Lung microvascular endothelial cell (primary cell): Measurements from ENCODE around the gene CABP2. TPM values are rescaled to one million over a fixed set of nuclear protein-coding genes. Genes with fewer than 3 reads are reported as not detected.

Experiments
- DNase-seq, 2 donors: peaks; one replicate each; pipeline versions ENCODE4 v3.0.0 to v3.0.0-alpha.2; 2010; ENCODE audit warnings: low read depth in 2 of 2
- total RNA-seq: library from RNA; depleted of rRNA; stranded (reverse); fragments of >200 nt; gene quantifications from 2 replicates; pipeline ENCODE4 v1.2.1, GENCODE V29; 2014

CABP2 gene
- total RNA-seq, 1 donor from 2014 or later: not detected

DNA sequence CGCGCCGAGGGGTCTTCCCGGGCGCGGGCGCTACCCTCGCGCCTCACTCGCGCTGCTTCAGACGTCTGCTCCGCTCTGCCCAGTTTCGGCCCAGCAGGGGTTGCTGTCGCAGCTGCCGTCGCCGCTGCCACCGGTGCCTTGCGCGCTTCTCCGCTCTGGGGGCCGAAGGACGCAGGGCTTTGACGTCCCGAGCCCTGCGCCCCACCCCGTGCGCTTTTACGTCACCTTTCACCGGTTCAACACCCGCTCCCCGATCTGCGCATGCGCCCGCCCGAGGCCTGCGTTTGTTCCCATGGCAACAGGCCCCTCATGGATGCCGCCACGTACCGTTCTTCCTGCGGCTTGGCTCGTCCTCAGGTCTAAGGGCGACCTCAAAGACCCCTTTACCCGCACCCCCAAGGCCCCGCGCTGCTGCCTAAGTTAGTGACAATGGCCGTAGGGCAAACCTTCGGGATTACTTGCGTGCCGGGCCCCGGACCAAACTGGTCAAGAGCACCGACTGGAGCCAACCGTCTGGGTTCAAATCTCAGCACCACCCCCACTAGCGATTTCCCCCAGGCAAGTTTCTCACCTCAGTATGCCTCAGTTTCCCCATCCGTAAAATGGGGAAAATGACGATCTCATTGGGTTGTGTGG is 14.6 kb downstream of the CABP2 start:
- DNase-seq: peak; percentile 97 to 98

- DNase-seq: peak; percentile 100
Observed at GRCh38 chr11:67507864-67508485, 15.3 kb downstream of the CABP2 start, which contains the start of gene CDK2AP2. Gene CDK2AP2 (minus strand): TSS chr11:67508162. CDS start chr11:67508082, 80 bp downstream.

GRCh38 chr11:67507242-67507863 is 15.9 kb downstream of the CABP2 start:
- peak in 1 of 2 donors; percentile 84 for DNase-seq

DNA sequence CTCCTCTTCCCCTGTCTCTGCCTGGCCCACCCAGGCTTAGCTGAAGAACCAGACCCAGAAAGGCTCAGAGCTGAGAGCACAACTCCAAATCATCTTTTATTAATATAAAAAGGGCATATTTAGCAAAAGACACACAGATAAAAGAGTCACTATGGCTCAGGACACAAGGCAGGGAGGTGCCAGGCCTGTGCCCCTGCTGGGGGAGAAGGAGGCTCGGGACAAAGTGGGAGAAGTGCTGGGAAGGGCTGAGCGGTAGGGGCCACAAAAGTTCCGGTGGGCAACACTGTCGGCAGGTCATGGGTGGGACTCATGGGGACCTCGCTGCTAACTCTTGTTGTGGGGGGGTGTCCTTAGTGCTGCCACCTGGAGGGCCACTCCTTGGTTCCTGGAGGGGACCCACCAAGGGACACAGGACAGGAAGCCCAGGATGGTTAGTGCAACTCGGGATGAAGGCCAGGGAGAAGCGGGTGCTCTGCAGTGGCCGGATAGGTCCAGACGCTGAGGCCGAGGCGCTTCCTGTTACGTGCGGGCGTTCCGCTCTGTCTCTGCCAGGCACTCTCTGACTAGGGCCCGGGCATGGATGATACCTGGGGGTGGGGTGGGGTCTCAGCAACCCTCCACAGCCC is 16.7 kb downstream of the CABP2 start:
- no peak for DNase-seq

DNA sequence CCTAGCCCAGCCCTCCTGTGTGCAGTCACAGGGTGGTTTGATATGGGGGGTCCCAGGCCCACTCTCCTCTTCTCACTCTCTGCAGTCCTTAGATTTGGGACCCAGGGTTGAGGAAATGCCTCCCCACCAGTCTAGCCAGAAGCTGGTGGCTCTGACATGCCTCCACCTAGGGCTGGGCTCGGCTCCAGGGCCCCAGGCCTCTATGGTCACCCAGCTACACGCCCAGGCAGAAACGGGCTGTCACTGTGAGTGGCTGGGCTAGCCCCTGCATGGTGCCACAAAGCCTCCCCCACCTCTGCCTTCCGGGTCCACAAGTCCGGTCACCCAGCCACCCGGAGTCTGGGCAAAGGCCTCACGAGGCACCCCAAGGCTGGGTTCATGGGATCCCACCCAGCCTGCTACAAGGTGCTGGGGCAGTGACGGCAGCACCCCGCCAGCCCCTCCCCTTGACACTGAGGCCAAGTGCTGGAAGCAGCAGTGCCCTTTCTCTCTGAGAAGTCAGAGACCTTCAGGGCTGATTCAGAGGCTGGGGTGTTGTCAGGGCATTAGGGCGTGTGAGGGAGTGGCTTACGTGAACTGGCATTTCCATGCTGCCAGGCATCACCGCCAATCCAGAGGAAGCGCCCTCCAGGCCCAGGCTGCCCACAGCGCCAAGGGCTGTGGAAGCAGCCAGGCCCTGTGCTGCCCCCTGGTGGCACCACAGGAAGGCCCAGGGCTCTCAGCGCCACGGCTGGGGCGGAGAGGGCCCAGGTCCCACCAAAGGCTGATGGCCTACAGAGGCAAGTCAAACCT is 17.4 kb downstream of the CABP2 start:
- DNase-seq: peak; percentile 87 to 89

DNA sequence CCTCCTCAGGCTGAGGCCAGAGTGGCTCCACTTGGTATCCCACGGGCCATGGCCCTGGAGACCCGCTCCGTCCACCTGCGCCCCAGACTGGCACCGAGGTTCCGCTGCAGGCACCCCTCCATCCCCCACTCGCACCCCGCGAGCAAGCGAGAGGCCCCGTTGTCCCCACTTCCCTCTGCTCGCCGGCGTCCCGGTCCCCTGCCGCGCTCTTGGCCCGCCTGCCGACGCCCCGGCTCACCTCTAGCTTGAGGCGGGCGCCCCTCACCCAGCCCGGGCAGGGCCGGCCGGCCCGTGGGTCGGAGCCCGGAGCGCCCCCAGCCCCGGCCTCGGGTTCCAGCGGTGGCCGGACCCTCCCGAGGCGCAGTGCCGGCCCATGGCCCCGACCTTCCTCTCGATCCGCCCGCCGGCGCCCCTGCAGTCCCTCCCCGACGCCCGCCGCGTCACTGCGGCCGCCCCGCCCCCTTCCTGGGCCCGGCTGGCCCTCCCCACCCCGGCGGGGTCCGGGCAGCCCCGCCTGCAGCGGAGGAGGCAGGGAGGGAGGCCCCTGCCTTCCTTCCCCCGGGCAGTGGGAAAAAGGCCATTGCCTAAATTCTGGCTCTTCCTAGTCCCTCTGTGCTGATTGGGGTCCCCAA is 18.2 kb downstream of the CABP2 start, which contains the start of gene PITPNM1:
TSS of gene PITPNM1 (minus strand) at position 414 of the 632 bp plus-strand sequence. CDS start 1,183 bp downstream, outside the sequence.
- DNase-seq: peak; percentile 10 to 12

DNA sequence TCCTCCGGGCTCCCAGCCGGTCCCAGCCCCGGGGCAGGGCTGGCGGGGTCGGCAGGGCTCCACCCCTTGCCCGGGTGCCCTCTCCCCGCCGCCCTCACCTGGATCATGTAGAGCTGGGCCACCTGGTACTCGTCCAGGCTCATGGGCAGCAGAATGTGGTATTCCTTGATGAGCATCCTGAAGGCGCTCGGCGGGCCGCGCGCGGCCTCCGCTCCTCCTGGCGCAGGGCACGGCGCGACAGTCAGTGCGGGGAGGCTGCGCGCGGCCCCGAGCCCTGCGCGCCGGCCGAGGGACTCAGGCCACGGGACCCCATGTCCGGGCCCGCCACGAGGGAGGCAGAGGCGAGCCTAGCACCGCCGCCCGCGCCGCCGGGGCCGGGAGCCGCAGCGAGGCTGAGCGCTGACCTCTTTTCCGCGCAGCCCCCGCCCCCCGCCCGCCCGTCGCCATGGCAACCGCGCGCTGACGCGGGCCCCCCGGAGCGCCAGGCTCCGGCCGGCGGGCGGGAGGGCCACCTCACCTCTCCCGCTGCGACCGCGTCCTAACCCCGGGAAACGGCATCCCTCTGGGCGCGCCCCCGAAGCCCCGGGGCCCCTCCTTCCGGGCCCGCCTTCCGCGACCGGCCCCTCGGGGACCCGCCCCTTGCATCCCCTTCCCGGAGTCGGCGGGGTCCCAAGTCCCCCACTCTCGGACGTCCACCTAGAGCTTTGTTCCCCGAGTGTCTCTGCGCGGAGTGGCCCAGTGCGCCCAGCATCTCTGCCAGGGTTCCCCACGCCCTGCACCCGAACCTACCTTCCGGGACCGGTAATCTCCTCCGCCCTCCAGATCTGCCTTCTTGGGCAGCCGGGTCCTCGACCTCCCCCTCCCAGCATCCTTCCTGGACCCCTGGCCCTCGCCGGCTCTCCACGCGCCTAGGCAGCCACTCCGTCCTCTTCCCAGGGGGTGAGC is 19.0 kb downstream of the CABP2 start:
- DNase-seq: peak; percentile 12 to 48

- no peak for DNase-seq
Observed at GRCh38 chr11:67503119-67504004, 19.9 kb downstream of the CABP2 start.

DNA sequence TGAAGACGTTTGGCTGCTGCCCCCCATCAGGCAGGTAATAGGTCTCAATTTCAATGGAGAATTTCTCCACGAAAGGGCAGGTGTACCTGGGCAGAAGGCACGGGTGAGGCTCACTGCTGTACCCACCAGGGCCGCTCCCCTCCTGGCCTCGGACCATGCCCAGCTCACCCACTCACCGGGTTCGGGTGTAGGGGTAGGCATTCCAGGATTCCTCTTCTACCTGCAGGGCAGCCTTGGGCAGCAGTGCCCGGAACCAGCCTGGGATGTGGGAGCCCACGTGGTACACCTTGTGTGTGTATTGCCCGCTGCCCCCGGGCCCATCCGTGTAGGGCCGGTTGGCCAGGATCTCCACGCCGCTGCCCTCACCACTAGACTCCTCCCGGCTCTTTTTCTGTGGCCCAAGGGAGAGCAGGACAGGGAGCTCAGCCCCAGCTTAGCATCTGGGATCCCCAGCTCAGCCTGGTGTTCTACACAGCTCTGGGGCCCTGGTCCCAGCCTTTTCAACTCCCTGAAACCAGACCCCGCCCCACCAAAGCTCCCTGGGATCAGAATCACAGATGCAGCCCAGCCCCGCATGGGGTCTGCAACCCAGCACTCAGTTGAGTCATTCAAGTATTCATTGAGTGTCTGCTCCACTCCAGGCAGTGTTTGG is 20.8 kb downstream of the CABP2 start:
- DNase-seq: no peak

- no peak for DNase-seq
Observed at GRCh38 chr11:67501854-67502253, 21.4 kb downstream of the CABP2 start.

DNA sequence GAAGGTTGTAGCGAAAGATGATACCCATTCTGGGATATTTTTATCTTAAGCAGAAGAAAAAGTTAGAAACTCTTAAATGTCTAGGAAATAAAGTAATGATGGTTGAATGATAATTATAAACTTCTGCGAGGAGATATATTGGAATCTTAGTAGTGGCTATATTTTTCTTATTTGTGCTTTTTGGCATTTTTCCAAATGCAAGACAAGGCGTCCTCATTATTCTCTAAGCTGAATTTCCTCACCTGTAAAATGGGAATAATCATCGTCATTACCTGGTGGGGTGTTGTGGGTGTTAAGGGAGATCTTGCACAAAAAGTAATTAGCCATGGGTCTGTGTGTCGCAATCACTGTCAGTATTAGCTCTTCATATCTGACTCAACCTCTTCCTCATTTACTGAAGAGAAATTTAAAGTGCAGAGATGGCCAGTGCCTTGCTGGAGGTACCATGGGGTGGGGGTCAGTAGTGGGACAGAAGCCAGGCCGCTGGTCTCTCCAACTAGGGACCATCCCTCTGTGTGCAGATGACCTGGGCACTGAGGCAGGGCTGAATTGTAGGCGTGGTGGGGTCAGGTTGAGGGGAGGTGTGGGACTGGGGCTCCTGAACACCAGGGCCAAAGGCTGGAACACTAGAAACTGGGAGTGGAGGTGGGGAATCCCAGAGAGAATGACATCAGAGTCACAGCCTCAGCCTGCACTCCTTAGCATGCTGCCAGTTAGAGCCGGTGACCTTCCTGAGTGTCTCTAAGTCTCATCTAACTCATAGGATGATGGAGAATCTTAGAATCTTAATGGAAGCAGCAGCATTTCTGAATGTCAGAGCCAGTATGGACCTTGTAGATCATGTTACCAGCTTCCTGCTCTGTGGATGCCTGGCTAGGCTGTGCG is 22.2 kb downstream of the CABP2 start:
- DNase-seq: no peak

DNA sequence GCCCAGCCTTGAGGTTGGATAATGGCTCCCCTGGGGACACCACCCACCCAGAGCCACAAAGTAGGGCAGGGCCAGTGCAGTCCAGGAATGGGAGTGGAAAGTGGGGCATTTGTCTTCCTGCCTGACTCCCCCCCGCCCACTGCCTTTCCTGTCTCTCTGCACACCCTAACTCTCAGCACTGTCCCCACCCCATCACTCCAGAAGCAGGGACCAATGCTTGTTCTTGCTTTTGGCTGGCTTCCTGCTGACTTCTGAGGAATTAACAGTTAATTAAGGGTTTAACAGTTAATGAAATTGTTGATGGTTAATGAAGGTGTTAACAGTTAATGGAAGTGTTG is 22.8 kb downstream of the CABP2 start:
- DNase-seq: no peak

DNA sequence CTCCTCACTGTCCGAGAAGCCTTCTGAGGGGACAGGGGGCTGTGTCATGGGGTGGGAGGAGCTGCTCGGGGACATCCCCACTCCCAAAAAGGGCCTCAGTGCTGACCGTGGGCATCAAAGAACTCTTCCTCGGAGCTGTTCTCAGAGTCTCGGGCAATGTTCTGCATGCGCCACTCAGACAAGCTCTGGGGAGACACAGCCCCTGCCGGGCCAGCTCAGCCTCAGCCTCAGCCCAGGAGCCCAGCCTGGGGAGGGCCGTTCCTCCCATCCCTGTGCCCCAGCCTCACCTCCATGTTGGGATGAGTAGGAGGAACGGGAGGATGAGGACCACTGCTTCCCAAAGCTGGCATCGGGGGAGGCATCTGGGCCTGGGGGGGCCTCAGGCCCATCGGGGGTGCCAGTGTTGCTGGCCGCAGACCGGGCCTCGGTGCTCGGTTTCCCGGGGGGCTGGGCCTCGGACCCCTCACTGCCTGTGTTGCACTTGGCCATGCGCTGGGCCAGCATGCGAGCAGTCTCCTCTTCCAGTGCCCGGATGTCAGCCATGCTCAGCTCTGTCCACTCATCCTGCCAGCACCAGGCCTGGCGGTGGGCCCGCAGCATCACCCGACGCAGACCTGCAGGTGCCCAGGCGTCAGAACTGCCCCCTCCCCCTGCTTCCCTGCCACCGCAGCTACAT is 23.3 kb downstream of the CABP2 start:
- no peak for DNase-seq

DNA sequence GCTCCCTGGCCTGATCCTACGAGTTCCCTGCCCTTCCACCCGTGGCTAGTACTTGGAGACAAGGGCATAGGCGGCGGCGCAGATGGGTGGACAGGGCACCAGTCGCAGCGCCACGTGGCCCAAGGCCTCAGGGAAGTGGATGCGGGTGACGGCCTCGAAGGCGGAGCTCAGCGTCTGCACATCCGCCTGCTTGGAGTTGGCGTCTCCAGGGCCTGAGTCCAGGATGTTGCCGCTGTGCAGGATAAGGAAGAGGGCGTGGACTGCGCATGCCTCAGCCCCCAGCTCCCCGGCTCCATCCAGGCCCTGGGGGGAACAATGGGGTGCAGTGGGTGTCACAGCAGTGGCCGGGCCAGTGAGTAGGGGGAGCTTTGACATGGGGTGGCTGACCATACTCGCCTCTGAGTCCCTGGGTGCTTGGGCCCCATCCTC is 24.7 kb downstream of the CABP2 start:
- peak in 1 of 2 donors; percentile 46 for DNase-seq

GRCh38 chr11:67497656-67498291 is 25.5 kb downstream of the CABP2 start:
- DNase-seq: no peak

DNA sequence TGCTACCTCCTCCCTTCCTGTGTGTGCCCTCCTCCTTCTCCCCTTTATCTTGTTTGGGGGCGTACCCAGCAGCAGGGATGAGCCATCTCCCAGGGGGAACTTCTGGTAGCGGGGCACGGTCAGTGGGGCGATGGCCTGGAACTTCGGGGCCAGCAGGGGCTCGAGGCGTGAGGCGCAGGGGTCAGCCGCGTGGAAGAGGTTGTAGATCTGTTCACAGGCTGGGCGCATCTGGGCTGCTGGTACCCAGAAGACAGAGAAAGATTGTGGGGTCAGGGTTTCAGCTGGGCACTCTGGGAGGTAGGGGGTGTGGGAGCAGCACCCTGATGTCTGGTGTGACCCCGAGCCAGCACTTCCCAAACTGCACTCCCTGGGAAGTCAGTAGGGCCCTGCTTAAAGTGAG is 27.1 kb downstream of the CABP2 start:
- DNase-seq: no peak
